Transverse colon (tissue), 4 donors: Measurements from ENCODE around the gene JPT1.

Source experiments
- EP300 ChIP-seq: sonication (generic); formaldehyde crosslinking; IDR thresholded peaks from one replicate; pipeline ENCODE4 v1.6.1; 2017; ENCODE audit warnings: antibody characterized with exemption, low read depth
- POLR2A ChIP-seq: fragments of 450-650 bp; IDR thresholded peaks from one replicate; pipeline ENCODE4 v1.6.1; 2016; ENCODE audit warnings: antibody characterized with exemption, mild to moderate bottlenecking, moderate library complexity
- POLR2AphosphoS5 ChIP-seq, 3 donors: sonication (generic); formaldehyde crosslinking; IDR thresholded peaks; one replicate each; pipeline ENCODE4 v1.6.1; 2016; ENCODE audit warnings: antibody characterized with exemption in 3 of 3
- TF ChIP-seq, protein P1 (sequence below), 5 experiments: fragments of 200-600 bp in 3 of 5; fragments of 450-650 bp in 2 of 5; sonication (generic) in 3 of 5; IDR thresholded peaks; 1 replicate in 2 of 5; 2 replicates in 3 of 5; pipeline ENCODE4 v1.5.1; 2016 to 2017; ENCODE audit warnings: antibody characterized with exemption in 5 of 5, inconsistent platforms in 3 of 5, mild to moderate bottlenecking in 2 of 5, moderate library complexity in 1 of 5

DNA sequence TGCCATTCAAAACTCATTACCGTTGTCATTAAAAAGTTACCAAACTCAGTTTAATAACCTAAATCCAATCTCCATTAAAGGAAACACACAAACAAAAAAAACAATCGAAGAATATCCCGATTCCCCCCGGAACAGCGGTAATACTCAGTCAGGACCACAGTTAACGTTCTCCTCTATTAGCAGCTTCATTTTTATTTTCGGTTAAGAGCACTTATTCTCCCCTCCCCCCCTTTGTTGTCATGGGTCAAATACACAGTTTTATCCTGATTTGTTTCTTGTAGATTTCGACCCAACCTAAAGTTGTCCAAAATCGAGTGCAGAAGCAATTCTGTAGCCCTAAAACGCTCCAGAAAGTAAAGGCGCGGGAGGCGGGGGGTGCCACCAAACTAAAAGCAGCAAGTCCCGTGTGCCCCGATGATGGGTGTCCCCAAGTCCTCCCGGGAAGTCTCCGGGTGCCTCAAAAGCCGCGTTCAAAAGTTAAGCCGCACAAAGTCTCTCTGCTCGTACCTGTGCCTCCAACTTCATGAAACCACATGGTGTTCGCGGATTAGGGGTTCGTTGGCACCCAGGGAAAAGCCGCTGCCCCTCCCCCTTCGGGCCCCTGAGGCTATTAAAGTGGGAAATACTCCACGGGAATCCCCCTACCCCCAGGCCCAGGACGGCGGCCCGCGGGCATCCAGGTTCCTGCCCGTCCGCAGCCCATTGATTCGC is 27.5 kb upstream of the JPT1 start:
- TF ChIP-seq POLR2AphosphoS5 (IDR thresholded peaks at IDR 0.05) (no peak), POLR2A (no peak), EP300 (no peak)
- TF ChIP-seq, protein P1, sequence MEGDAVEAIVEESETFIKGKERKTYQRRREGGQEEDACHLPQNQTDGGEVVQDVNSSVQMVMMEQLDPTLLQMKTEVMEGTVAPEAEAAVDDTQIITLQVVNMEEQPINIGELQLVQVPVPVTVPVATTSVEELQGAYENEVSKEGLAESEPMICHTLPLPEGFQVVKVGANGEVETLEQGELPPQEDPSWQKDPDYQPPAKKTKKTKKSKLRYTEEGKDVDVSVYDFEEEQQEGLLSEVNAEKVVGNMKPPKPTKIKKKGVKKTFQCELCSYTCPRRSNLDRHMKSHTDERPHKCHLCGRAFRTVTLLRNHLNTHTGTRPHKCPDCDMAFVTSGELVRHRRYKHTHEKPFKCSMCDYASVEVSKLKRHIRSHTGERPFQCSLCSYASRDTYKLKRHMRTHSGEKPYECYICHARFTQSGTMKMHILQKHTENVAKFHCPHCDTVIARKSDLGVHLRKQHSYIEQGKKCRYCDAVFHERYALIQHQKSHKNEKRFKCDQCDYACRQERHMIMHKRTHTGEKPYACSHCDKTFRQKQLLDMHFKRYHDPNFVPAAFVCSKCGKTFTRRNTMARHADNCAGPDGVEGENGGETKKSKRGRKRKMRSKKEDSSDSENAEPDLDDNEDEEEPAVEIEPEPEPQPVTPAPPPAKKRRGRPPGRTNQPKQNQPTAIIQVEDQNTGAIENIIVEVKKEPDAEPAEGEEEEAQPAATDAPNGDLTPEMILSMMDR (IDR thresholded peaks at IDR 0.05) = no peak
